ENCODE data around the gene NQO1. TPM values are rescaled to one million over a fixed set of nuclear protein-coding genes. Genes with fewer than 3 reads are reported as not detected.
A peak's percentile ranks its signal among the peaks of the same experiment; 100 is the strongest.
"Not testable (repeated sequence)": the region's sequence is repeated elsewhere in the genome, so short reads cannot be mapped to it uniquely, and the experiment has no call there.

Gene NQO1
- total RNA-seq, 1 donor from 2014 or later = 74.5 TPM

GRCh38 chr16:69741951-69742904 lies 15.9 kb upstream of the NQO1 start:
- H3K27ac Mint-ChIP-seq (ENCODE audit: unreplicated experiment) = peak overlapping the region; percentile 41

GRCh38 chr16:69741519-69741918 lies 15.2 kb upstream of the NQO1 start:
- H3K79me2 ChIP-seq (ENCODE audit: insufficient read depth, low read length) = peaks cover 20% of the 10 kb centered on the region
- H3K27me3 ChIP-seq (ENCODE audit: insufficient read depth, low read length) = no peaks in the 10 kb centered on the region
- no peaks in the 10 kb centered on the region for H3K27me3 Mint-ChIP-seq (ENCODE audit: low read depth, unreplicated experiment)
- H2AFZ ChIP-seq (ENCODE audit: low read depth, low read length) = no peak overlapping the region
- H4K20me1 ChIP-seq (ENCODE audit: insufficient read depth, low read length) = peaks cover 40% of the 10 kb centered on the region
- no peaks in the 10 kb centered on the region for H3K9me3 Mint-ChIP-seq (ENCODE audit: unreplicated experiment)
- H3K27ac Mint-ChIP-seq (ENCODE audit: unreplicated experiment) = peak overlapping the region; percentile 41
- peaks cover 28% of the 10 kb centered on the region for H3K36me3 Mint-ChIP-seq (ENCODE audit: low read depth, unreplicated experiment)
- peaks cover 6% of the 10 kb centered on the region for H3K4me1 Mint-ChIP-seq (ENCODE audit: low read depth, unreplicated experiment)
- H3K4me3 Mint-ChIP-seq (ENCODE audit: unreplicated experiment) = no peak overlapping the region
- peaks cover 46% of the 10 kb centered on the region for H3K36me3 ChIP-seq (ENCODE audit: insufficient read depth, low read length)
- H3K4me3 ChIP-seq (ENCODE audit: insufficient read depth, low read depth, low read length) = no peak overlapping the region
- H3K9me3 ChIP-seq (ENCODE audit: insufficient read depth, low read depth, low read length) = no peaks in the 10 kb centered on the region
- no peak overlapping the region for H3K9ac ChIP-seq (ENCODE audit: low read length)
- TF ChIP-seq CTCF (IDR thresholded peaks at IDR 0.05; ENCODE audit: insufficient read depth, low read depth, low read length) = no peak
- no peak for TF ChIP-seq EZH2 (IDR thresholded peaks at IDR 0.05; ENCODE audit: insufficient read depth, low read length)
- no peak for DNase-seq (ENCODE audit: low read depth)
- no peak overlapping the region for H3K27ac ChIP-seq (ENCODE audit: low read depth, low read length)
- FAIRE-seq = no peak
- H3K4me1 ChIP-seq (ENCODE audit: insufficient read depth, low read length) = peaks cover 5% of the 10 kb centered on the region
- no peak overlapping the region for H3K4me2 ChIP-seq (ENCODE audit: low read length)

More at GRCh38 chr16:69741951-69742904, 15.9 kb upstream of the NQO1 start:
- FAIRE-seq = no peak
- Mint-ChIP-seq H3K4me3 (ENCODE audit: unreplicated experiment) (no peak overlapping the region), H3K9me3 (ENCODE audit: unreplicated experiment) (no peaks in the 10 kb centered on the region), H3K27me3 (ENCODE audit: low read depth, unreplicated experiment) (no peaks in the 10 kb centered on the region), H3K4me1 (ENCODE audit: low read depth, unreplicated experiment) (peaks cover 6% of the 10 kb centered on the region), H3K36me3 (ENCODE audit: low read depth, unreplicated experiment) (peaks cover 28% of the 10 kb centered on the region)
- H2AFZ ChIP-seq (ENCODE audit: low read depth, low read length) = no peak overlapping the region
- no peak overlapping the region for H3K4me3 ChIP-seq (ENCODE audit: insufficient read depth, low read depth, low read length)
- peaks cover 43% of the 10 kb centered on the region for H4K20me1 ChIP-seq (ENCODE audit: insufficient read depth, low read length)
- H3K27me3 ChIP-seq (ENCODE audit: insufficient read depth, low read length) = no peaks in the 10 kb centered on the region
- peaks cover 5% of the 10 kb centered on the region for H3K4me1 ChIP-seq (ENCODE audit: insufficient read depth, low read length)
- H3K9ac ChIP-seq (ENCODE audit: low read length) = no peak overlapping the region
- H3K36me3 ChIP-seq (ENCODE audit: insufficient read depth, low read length) = peaks cover 48% of the 10 kb centered on the region
- DNase-seq (ENCODE audit: low read depth) = no peak
- no peaks in the 10 kb centered on the region for H3K9me3 ChIP-seq (ENCODE audit: insufficient read depth, low read depth, low read length)
- no peak overlapping the region for H3K4me2 ChIP-seq (ENCODE audit: low read length)
- H3K79me2 ChIP-seq (ENCODE audit: insufficient read depth, low read length) = peaks cover 23% of the 10 kb centered on the region
- no peak for TF ChIP-seq EZH2 (IDR thresholded peaks at IDR 0.05; ENCODE audit: insufficient read depth, low read length)
- TF ChIP-seq CTCF (IDR thresholded peaks at IDR 0.05; ENCODE audit: insufficient read depth, low read depth, low read length) = no peak
- H3K27ac ChIP-seq (ENCODE audit: low read depth, low read length) = no peak overlapping the region

- no peaks in the 10 kb centered on the region for H3K36me3 ChIP-seq (ENCODE audit: insufficient read depth, low read length)
- H3K27me3 ChIP-seq (ENCODE audit: insufficient read depth, low read length) = no peaks in the 10 kb centered on the region
- H4K20me1 ChIP-seq (ENCODE audit: insufficient read depth, low read length) = no peaks in the 10 kb centered on the region
- H3K4me3 Mint-ChIP-seq (ENCODE audit: unreplicated experiment) = no peak overlapping the region
- no peaks in the 10 kb centered on the region for H3K9me3 Mint-ChIP-seq (ENCODE audit: unreplicated experiment)
- no peak overlapping the region for H3K9ac ChIP-seq (ENCODE audit: low read length)
- no peak overlapping the region for H2AFZ ChIP-seq (ENCODE audit: low read depth, low read length)
- H3K36me3 Mint-ChIP-seq (ENCODE audit: low read depth, unreplicated experiment) = peaks cover 5% of the 10 kb centered on the region
- no peaks in the 10 kb centered on the region for H3K4me1 Mint-ChIP-seq (ENCODE audit: low read depth, unreplicated experiment)
- no peaks in the 10 kb centered on the region for H3K27me3 Mint-ChIP-seq (ENCODE audit: low read depth, unreplicated experiment)
- no peak overlapping the region for H3K27ac ChIP-seq (ENCODE audit: low read depth, low read length)
- H3K4me3 ChIP-seq (ENCODE audit: insufficient read depth, low read depth, low read length) = no peak overlapping the region
- no peak overlapping the region for H3K27ac Mint-ChIP-seq (ENCODE audit: unreplicated experiment)
- no peak overlapping the region for H3K4me2 ChIP-seq (ENCODE audit: low read length)
- peaks cover 5% of the 10 kb centered on the region for H3K79me2 ChIP-seq (ENCODE audit: insufficient read depth, low read length)
- TF ChIP-seq EZH2 (IDR thresholded peaks at IDR 0.05; ENCODE audit: insufficient read depth, low read length) = no peak
- no peak for TF ChIP-seq CTCF (IDR thresholded peaks at IDR 0.05; ENCODE audit: insufficient read depth, low read depth, low read length)
- no peak for FAIRE-seq
- H3K9me3 ChIP-seq (ENCODE audit: insufficient read depth, low read depth, low read length) = no peaks in the 10 kb centered on the region
- DNase-seq (ENCODE audit: low read depth) = no peak
- peaks cover 6% of the 10 kb centered on the region for H3K4me1 ChIP-seq (ENCODE audit: insufficient read depth, low read length)
These were observed 5.7 kb upstream of the NQO1 start for GRCh38 chr16:69732101-69732500.

GRCh38 chr16:69731280-69731679 lies 4.9 kb upstream of the NQO1 start:
- FAIRE-seq; H3K36me3 ChIP-seq (ENCODE audit: insufficient read depth, low read length); H3K4me1 Mint-ChIP-seq (ENCODE audit: low read depth, unreplicated experiment); H3K4me2 ChIP-seq (ENCODE audit: low read length); H3K9ac ChIP-seq (ENCODE audit: low read length); H3K27ac Mint-ChIP-seq (ENCODE audit: unreplicated experiment); H2AFZ ChIP-seq (ENCODE audit: low read depth, low read length); H3K4me3 Mint-ChIP-seq (ENCODE audit: unreplicated experiment); H3K79me2 ChIP-seq (ENCODE audit: insufficient read depth, low read length); H3K9me3 ChIP-seq (ENCODE audit: insufficient read depth, low read depth, low read length); H3K27me3 Mint-ChIP-seq (ENCODE audit: low read depth, unreplicated experiment); H4K20me1 ChIP-seq (ENCODE audit: insufficient read depth, low read length); H3K27ac ChIP-seq (ENCODE audit: low read depth, low read length); H3K27me3 ChIP-seq (ENCODE audit: insufficient read depth, low read length); H3K4me1 ChIP-seq (ENCODE audit: insufficient read depth, low read length); H3K36me3 Mint-ChIP-seq (ENCODE audit: low read depth, unreplicated experiment); H3K9me3 Mint-ChIP-seq (ENCODE audit: unreplicated experiment); H3K4me3 ChIP-seq (ENCODE audit: insufficient read depth, low read depth, low read length); DNase-seq (ENCODE audit: low read depth): not testable (repeated sequence)

All from astrocyte (in vitro differentiated cells and primary cell).